Raji (cell line): ENCODE results near the gene BIN1.

Experiments
- POLR2A ChIP-seq: IDR thresholded peaks from 2 replicates; pipeline ENCODE4 v1.6.1; 2011; ENCODE audit warnings: low read depth, low read length, control low read depth; ENCODE audit not compliant: insufficient read depth

Gene BIN1

GRCh38 chr2:127137741-127138140 lies 30.8 kb upstream of the BIN1 start:
- no peak for TF ChIP-seq POLR2A

DNA sequence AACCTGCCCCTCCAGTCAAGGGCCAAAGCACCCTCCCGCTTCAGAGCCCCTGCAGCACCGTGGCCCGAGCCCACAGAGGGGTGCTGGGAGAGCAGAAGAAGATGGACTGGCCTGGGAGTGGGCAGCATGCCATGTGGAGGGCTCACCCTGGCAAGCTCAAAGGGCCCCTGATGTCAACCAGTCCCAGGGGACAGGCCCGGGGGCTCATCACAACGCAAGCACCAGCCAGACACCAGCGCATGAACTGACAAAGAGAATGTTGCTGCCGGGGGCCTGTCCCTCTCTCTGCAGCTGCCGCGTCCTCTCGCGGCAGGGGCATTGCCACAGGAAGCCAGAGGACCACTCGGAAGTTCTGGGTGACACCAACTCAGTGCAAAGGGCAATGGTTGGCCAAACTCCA lies 30.3 kb upstream of the BIN1 start:
- TF ChIP-seq POLR2A = no peak

DNA sequence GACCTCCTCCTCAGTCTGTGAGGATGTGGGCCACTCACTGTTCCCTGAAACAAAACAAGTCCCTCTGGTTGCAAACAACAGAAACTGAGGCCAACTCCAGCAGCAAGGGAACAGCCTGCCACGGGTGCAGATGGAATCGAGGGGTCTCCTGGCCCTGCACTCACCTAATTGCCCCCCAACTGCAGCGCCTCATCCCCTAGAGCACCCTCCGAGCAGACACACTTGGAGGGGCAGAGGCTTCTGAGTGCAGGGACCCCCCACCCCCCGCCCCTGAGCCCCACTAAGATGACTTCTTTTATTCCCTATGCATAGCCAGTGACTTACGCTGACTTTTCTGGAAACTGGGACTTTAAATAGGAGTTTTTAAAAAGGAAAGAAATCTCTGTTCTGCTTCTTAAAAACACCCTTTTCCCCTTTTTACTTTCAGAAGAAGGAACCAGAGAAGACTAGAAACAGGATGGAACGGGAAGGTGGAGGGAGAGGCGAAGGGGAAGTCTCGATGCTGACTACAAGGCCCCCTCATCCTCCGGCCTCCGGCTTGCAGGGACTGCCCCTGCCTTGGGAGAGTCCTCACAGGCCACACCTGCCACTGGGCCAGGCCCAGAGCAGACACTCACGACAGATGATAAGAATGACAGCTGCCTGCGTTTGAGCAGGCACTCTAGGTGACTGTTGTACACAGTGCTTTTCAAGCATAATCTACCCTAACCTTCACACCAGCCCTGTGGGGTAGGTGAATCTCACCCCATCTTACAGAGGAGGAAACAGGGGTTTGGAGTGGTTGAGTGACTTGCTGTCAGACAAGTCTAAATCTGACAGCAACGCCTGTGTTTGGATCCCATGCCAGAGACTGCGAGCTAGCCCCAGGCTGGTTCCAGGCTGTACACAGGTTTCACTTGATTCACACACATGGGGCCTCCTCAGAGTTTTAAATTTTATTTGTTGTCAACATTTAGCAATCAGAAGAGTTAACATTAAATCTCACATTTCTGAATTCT lies 28.2 kb upstream of the BIN1 start:
- TF ChIP-seq POLR2A = no peak

- TF ChIP-seq POLR2A = no peak
These were observed 27.3 kb upstream of the BIN1 start for GRCh38 chr2:127134235-127134634.

DNA sequence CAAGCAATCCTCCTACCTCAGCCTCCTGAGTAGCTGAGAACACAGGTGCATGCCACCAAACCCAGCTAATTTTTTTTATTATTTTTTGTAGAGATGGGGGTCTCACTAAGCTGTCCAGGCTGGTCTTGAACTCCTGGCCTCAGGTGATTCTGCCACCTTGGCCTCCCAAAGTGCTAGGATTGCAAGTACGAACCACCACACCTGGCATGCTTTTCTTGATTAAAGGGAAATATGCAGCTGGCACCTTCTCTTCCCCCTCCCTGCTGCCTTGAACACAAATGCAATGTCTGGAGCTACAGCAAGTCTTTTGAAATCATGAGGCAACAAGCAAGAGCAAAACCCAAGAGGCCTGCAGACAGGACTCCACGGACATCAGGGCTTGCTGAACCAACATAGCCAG lies 26.8 kb upstream of the BIN1 start:
- no peak for TF ChIP-seq POLR2A

DNA sequence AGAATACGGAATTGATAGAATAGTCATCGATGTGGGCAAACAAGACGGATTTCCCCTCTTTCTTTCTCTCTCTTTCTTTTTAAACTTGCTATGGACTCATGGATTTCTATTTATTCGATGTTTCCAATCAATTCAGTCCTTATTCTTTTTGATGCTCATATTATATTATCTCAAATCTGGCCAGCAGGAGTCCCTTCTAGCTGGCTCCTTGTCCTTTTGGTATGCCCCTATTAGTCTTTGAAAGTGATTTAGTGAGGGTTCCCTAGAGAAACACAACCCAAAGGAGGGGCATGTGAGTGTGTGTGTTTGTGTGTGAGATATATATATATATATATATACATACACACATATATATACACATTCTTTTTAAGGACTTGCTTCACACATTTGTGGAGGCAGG lies 23.5 kb upstream of the BIN1 start:
- no peak for TF ChIP-seq POLR2A

DNA sequence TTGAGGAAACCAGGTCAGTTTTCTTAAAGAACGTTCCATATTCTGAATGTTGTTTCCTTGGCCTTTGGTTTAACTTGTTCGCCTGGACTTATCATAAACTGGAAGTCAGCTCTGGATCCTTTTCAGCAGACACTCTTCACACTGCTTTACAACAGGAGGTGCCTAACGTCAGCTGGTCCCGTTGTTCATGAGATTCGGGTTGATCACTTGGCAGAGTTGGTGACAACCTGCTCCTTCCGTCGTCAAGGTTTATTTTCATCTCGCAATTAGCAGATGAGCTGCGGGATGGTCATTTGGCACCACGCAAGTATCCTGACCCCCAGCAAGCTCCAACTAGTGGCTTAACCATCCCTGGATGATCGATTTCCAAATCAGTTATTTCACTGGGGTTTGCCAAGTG lies 23.0 kb upstream of the BIN1 start:
- TF ChIP-seq POLR2A = no peak

DNA sequence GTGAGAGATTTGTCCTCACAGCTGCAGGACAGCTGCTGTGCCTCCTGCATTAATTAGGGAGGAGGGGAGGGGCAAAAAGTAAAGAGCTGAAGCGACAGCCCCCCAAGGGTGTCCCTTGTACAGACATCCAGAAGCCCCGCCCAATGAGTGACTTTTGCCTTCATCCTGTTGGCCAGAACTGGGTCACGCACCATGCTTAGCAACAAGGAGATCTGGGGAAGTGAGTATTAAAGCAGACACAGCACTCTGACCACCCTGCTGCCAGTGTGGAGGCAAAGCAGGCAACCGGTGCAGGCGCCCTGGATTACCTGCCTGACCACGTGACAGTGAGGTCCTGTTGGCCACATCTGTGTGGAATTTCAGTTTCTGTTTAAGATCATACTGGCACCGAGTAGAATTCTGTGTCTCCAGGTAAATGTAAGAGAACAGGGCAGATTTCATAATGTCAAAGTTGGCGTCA lies 21.5 kb upstream of the BIN1 start:
- TF ChIP-seq POLR2A = no peak

GRCh38 chr2:127125821-127126220 lies 18.9 kb upstream of the BIN1 start:
- TF ChIP-seq POLR2A = no peak

GRCh38 chr2:127124426-127124825 lies 17.5 kb upstream of the BIN1 start:
- TF ChIP-seq POLR2A = no peak

DNA sequence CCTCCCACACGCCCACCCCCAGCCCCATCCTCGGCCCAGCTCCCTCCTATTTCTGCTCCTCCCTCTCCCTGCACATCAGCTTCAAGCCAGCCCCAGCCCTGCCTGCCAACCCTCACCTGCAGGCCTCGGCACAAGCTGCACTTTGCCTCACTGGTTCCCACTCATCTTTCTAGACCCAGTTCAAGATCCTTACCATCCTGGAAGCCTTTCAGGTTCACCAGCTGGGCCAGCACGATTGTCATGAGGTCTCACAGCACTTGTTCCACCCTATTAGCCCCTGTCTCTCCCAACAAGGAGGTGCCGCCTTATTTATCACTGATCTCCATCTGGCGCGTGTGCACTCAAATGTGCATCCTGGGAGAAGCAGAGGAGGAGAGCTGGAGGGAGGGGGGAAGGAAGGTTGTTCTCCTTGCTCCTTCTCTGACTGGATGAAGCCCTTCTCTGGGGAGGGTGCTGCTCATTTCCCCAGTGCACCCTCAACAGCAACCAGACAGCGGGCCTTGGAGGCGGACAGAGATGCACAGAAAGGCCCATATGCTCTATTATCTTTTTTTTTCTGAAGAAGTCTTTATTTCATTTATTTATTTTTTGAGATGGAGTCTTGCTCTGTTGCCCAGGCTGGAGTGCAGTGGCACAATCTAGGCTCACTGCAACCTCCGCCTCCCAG lies 15.5 kb upstream of the BIN1 start:
- TF ChIP-seq POLR2A = no peak

DNA sequence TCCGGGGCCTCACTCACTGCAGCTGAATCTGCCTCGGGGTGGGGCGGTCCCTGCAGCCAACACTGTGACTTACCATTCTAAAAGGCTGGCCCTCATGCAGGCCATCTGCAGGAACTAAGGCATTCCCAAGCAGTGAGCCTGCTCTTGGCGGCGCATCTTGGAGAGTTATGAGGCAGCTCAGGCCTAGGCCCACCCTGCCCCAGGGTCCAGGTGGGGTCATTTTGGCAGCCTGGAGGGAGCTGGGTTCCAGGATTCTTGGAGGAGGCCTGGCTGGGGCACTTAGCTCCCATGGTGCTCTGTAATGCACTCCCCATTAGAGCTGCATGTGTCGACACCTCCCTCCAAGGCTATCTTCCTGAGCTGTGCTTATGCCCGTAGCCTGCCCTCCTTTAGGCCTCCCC lies 14.8 kb upstream of the BIN1 start:
- no peak for TF ChIP-seq POLR2A

DNA sequence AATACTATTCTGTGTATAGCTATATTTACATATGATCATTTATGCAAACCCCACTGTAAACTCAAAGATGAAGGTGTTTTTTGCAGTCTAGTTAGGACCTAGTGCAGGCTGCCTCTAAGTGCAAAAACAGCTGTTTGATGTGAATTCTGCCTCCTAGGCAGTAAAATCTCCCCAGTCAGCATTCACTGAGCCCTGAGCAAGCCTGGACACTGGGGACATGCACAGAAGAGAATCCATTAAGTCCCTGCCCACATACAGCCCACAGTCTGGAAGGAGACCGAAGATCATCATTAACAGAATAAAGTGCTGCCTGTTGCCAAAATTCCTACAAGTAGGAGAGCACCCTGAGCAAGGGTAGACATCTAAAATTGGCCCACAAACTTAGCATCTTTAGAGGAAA lies 14.4 kb upstream of the BIN1 start:
- TF ChIP-seq POLR2A = no peak

- TF ChIP-seq POLR2A = no peak
These were observed 11.5 kb upstream of the BIN1 start for GRCh38 chr2:127118467-127118866.

- no peak for TF ChIP-seq POLR2A
These were observed 11.1 kb upstream of the BIN1 start for GRCh38 chr2:127118038-127118437.

DNA sequence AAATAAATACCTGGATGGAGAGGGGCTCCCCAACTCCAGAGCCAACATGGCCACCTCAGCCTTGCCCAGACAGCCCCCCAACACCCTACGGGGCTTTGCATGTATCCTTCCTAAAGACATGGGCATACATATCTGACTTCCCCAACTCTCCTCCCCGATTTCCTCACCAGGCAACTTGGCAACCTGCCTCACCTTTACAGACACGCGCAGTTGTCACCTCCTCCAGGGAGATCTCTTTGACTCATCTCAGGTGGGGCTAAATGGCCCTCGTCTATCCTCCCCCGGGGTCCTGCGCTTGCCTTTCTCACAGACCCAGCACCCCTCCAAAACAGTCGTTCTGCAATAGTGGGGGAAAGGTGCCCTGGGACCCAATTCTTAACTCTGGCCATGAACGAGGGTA lies 10.6 kb upstream of the BIN1 start:
- TF ChIP-seq POLR2A = no peak
